Keratinocyte (primary cell): ENCODE measurements around the gene JAG2.

ENCODE experiments used
- CTCF ChIP-seq, 3 experiments: IDR thresholded peaks in 1 of 3; conservative IDR thresholded peaks in 1 of 3; optimal IDR thresholded peaks in 1 of 3; 2 replicates in 2 of 3; 3 replicates in 1 of 3; pipeline versions ENCODE3 to v1.5.1; 2011; ENCODE audit warnings: low read length in 3 of 3, mild to moderate bottlenecking in 3 of 3, moderate library complexity in 2 of 3, control low read depth in 1 of 3, inconsistent platforms in 1 of 3; ENCODE audit not compliant: insufficient read depth in 2 of 3; ENCODE audit errors: extremely low read depth in 1 of 3
- EZH2 ChIP-seq: IDR thresholded peaks from one replicate; pipeline ENCODE4 v1.6.1; 2012; ENCODE audit warnings: inconsistent platforms, mild to moderate bottlenecking, low read length, moderate library complexity

- TF ChIP-seq CTCF (optimal IDR thresholded peaks at IDR 0.05 in 1 of 3, IDR thresholded peaks at IDR 0.05 in 1 of 3, conservative IDR thresholded peaks at IDR 0.05 in 1 of 3; ENCODE audit: extremely low read depth in 1 of 3, insufficient read depth in 2 of 3, low read length in 3 of 3): no peak
- no peak for TF ChIP-seq EZH2
Observed at GRCh38 chr14:105117710-105118385, 50.7 kb downstream of the JAG2 start.
